Subcutaneous adipose tissue (tissue), 4 donors: Measurements from ENCODE around the gene CYP26C1. TPM values are rescaled to one million over a fixed set of nuclear protein-coding genes. Genes with fewer than 3 reads are reported as not detected.

Experiments used
- CTCF ChIP-seq: fragments of 450-650 bp; IDR thresholded peaks from one replicate; pipeline ENCODE4 v1.5.1; 2016; ENCODE audit warnings: low read depth, mild to moderate bottlenecking, control low read depth, antibody characterized with exemption, moderate library complexity
- total RNA-seq, 4 donors: library from RNA; depleted of rRNA; stranded (reverse); fragments of >200 nt; gene quantifications; one replicate each; pipeline ENCODE4 v1.1.0, GENCODE V29; 2016

CYP26C1 gene
- total RNA-seq, 4 donors from 2014 or later, result 0.19 to 0.22 TPM; not detected in 2

- TF ChIP-seq CTCF, result no peak
Measured at GRCh38 chr10:93060887-93061593, 442 bp downstream of the CYP26C1 start.

GRCh38 chr10:93061594-93062513 is 1.3 kb downstream of the CYP26C1 start:
- no peak for TF ChIP-seq CTCF

GRCh38 chr10:93062514-93063143 is 2.0 kb downstream of the CYP26C1 start:
- TF ChIP-seq CTCF, result no peak

GRCh38 chr10:93063144-93063976 is 2.8 kb downstream of the CYP26C1 start:
- no peak for TF ChIP-seq CTCF

GRCh38 chr10:93063977-93064660 is 3.5 kb downstream of the CYP26C1 start:
- TF ChIP-seq CTCF, result no peak

- TF ChIP-seq CTCF, result no peak
Measured at GRCh38 chr10:93064874-93065660, 4.5 kb downstream of the CYP26C1 start.
